GF-D8 (cell line): ENCODE measurements around the gene CPLX1.
"Not testable (repeated sequence)": the region's sequence is repeated elsewhere in the genome, so short reads cannot be mapped to it uniquely, and the experiment has no call there.

Experiments used
- DNase-seq: peaks from one replicate; lab custom pipeline; 2025; lab: John Stamatoyannopoulos, UW

CPLX1 gene

GRCh38 chr4:791898-792625 is 33.9 kb downstream of the CPLX1 start:
- no peak for DNase-seq

- no peak for DNase-seq
Measured at GRCh38 chr4:791252-791897, 34.6 kb downstream of the CPLX1 start.

DNA sequence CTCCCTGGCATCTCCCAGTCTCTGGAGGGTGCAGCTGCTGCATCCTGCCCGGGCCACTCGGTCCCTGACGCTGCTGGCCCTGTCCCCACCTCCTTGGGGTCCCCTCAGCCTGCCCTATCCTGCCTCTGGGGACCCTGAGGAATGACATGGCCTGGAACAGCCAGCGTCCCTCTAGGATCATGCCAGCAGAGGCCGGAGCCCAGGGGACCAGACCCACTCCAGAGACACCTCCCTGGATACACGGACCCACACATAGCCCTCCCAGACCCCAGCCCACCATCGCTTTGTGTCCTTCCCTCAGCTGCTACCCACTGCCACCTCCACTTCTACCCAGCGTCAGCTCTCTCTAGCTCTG is 35.5 kb downstream of the CPLX1 start:
- DNase-seq, result no peak

GRCh38 chr4:789571-790465 is 36.1 kb downstream of the CPLX1 start:
- no peak for DNase-seq

DNA sequence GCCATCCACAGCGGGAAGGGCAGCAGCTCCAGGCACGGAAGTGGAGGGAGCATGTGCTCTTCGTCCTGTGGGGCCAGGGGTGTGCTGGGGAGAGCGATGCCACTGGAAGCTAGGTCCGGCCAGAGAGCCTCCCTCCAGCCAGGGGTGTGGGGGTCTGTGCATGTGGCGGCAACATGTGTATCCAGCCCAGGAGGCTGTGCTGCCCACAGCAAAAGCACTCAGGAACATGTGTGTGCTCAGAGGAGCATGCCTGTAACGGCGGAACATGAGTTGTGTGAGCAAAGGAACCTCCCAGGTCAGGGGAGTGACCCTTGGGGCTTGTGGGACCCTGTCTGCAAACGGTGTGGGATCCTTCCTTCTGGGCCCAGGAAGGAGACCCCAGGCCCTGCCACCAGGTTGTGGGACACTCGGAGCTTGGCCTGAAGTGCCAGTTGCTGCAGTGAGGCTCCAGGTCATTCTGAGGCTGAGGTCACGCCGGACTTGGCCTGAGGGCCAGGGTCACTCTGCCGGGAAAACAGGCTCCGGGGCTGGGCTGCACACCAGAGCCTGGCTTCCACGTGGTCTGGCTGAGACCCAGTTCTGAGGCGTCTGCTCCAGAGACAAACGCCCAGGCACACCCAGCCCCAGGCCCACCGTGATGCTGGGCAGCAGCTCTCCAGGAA is 37.2 kb downstream of the CPLX1 start:
- DNase-seq, result no peak

DNA sequence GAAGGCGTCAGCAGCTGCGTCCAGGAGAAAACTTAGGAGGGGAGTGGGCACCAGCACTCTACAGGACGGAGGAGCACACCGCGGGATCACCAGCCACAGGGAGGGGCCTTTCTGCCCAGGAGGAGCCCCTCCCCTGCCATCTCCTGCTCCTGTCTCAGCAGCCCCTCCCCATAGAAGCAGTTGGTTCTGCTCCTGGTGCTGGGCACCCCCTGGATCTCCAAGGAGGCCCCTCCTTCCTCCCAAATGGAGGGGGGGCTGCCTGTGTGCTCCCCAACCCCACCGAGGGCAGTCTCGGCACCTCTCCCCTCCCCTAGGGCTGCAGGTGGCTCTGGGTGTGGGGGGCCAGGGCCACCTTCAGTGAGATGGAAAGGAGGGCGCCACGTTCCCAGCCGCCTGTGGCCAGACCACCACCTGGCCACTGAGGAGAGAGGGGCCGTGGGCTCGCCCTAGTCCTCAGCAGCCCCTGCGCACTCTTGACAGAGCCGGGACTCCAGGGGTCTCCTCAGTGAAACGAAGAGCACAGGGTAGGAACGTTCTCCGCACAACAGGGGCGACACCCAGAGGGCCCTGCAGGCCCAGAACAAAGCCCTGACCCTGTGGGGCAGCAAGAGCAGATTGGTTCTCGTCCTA is 37.8 kb downstream of the CPLX1 start:
- DNase-seq, result no peak

DNA sequence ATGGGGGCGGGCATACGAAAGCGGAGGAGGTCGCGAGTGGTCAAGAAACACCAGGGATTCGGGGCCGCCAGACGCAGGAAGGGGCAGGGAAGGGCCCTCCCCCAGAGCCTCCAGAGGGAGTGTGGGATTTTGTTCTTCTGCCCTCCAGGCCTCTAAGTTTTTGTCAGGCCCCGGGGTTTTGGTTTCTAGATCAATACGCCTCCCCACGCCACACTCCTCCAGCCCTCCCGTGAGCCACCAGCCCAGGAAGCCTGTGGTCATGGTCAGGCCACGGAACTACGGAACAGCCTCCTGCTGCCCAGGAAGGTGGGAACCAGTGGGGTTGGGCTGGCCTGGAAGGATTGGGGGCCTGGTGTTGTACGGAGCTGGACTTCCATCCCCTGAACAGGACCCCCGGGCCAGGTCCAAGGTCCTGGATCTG is 38.4 kb downstream of the CPLX1 start:
- no peak for DNase-seq

GRCh38 chr4:786861-787300 is 39.0 kb downstream of the CPLX1 start:
- no peak for DNase-seq

DNA sequence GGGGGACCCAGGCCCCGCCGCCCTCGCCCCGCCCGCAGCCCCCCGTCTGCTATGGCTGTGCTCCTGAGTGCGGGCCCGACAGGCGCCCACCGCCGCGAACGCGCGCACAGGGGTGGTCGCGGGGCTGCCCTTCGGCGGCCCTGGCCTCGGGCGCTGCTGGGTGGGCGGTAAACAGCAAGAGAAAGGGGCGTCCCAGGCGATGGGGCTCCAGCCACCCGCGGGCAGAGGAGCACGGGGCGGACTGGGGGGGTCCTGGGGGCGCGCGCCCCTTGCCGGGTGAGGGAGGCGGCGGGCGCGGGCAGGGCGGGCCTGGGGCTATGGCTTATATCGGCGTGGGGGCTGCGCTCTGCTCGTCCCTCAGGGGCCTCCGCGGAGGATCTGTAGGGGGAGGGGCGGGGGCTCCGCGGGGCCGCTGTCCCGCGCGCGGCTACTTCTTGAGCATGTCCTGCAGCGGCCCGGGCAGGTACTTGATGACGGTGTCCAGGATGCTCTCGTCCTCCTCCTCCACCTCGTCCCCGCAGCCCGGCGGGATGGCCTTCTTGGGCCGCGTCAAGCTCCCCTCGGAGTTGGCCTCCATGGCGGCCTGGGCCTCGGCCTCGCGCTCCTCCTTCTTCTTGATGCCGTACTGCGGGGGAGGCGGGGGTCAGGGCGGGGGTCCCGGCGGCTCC is 39.7 kb downstream of the CPLX1 start:
- no peak for DNase-seq

- no peak for DNase-seq
Measured at GRCh38 chr4:785332-786073, 40.4 kb downstream of the CPLX1 start.

DNA sequence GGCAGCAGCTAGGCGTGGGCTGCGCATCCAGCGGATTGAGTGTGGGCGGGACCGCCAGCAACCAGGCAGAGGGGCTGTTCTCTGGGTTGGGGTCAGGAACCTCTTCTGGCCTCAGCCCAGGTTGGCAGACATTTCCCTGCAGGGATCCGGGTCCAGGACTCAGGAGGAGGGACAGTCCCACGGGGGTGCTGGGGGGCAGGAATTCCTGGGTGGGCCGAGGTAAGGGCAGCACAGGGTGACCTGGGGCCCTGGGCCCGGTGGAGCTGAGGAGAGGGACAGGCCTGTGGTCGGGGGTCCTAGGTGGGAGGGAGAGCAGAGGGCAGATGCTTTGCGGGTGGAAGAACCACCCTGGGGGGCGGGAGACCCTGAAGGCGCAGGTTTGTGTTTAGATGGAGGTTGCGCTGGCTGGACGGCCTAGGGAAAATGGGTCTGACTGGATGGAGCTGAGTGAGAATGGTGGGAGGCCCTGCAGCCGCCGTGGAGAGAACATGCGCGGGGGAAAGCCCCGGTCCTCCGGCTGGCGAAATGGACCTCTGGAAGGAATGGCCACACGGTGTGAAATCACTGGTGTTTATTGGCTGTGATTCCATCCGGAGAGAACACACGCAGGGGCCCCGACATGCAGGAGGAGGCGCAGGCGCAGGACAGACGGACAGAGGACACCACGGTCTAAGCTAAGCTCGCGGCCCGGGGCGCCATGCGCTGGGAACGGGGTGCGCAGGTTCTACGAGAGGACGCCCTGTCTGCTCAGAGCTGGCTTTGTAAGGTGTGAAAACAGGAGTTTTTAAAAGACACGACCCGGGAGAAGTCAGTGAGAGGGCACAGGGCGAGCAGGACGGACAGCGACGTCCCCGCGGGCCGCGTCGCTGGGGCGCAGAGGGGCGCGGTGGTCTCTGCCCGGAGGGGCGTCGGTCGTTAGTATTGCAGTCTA is 41.3 kb downstream of the CPLX1 start:
- DNase-seq, result no peak

GRCh38 chr4:781493-782216 is 44.3 kb downstream of the CPLX1 start:
- peak; percentile 95 for DNase-seq

- DNase-seq, result no peak
Measured at GRCh38 chr4:780716-781492, 45.0 kb downstream of the CPLX1 start.

- DNase-seq, result not testable (repeated sequence)
Measured at GRCh38 chr4:780255-780654, 45.7 kb downstream of the CPLX1 start.

- DNase-seq, result no peak
Measured at GRCh38 chr4:779555-779954, 46.4 kb downstream of the CPLX1 start.

DNA sequence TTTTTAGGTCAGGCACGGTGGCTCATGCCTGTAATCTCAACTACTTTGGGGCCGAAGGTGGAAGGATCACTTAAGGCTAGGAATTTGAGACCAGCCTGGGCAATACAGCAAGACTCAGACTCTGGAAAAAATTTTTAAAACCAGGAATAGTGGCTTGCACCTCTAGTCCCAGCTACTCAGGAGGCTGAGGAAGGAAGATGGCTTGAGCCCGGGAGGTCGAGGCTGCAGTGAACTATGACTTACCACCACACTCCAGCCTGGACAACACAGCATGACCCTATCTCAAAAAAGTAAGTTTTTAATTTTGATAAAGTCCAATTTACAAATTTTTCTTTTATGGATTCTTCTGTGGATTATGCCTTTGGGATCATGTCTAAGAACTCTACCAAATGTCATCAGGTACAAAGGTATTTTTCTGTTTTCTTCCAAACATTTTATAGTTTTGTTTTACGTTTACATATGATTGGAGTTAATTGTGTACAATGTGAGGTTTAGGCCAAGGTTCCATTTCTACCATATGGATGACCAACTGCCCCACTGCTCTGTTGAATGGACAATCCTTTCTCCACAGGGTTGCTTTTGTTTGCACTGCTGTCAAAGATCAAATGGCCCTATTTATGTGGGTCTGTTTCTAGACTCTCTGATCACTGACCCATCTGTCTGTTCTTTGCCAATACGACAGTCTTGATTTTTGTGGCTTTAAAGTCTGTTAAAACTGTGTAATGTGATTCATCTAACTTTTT is 48.2 kb downstream of the CPLX1 start:
- no peak for DNase-seq
